ENCODE measurements around the gene SNX8.
"Not testable (repeated sequence)": the region's sequence is repeated elsewhere in the genome, so short reads cannot be mapped to it uniquely, and the experiment has no call there.

SNX8 gene

GRCh38 chr7:2269089-2269990, 44.9 kb downstream of the SNX8 start:
- DNase-seq (ENCODE audit: low read depth, low spot score), result not testable (repeated sequence)
- peak overlapping the region; percentile 17 for H3K27ac ChIP-seq

- no peak for DNase-seq (ENCODE audit: low read depth, low spot score)
- H3K27ac ChIP-seq, result no peak overlapping the region
These were observed 47.3 kb downstream of the SNX8 start for GRCh38 chr7:2266911-2267310.

- DNase-seq (ENCODE audit: low read depth, low spot score), result no peak
These were observed 50.1 kb downstream of the SNX8 start for GRCh38 chr7:2264158-2264557.

DNA sequence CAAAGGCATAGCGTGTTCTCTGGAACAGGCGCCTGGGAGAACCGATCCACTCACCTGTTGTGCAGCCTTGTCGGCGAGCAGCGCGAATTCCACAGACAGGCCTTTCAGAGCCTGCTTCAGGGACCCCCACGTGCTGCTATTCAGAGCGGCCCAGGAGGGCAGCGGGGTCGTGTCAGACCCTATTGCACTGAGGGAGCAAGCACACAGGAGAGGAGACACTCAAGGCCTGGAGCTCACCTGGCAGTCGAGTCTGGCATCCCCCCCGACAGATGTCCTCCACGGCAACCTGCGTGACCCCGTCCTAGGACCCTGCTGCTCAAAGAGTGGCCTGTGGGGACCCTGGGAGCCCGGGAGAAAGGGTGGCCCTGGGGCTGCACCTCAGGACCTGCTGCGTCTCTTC, 51.1 kb downstream of the SNX8 start:
- H3K27ac ChIP-seq, result no peak overlapping the region
- DNase-seq (ENCODE audit: low read depth, low spot score), result no peak

More at GRCh38 chr7:2264158-2264557, 50.1 kb downstream of the SNX8 start:
- H3K27ac ChIP-seq, result no peak overlapping the region

DNA sequence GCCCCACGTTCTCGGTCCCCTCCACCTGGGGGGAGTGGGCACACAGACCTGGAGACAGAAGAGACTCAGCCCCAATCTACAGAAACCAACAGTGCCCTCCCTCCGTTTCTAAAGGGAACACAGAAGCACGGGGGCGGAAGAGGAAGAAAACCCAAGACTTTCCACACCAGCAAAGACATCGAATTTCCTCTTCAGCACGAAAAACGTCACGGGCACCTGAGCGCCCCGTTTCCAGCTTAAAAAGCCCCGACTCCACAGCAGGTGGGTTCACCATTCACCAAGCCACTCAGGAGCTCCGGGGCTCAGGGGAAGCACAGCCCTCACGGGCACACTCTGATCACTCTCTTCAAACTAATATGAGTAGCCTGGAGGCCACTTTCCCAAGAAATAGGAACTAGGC, 52.6 kb downstream of the SNX8 start:
- no peak for DNase-seq (ENCODE audit: low read depth, low spot score)
- no peak overlapping the region for H3K27ac ChIP-seq

- peak; percentile 37 for DNase-seq (ENCODE audit: low read depth, low spot score)
- H3K27ac ChIP-seq, result no peak overlapping the region
These were observed 53.4 kb downstream of the SNX8 start for GRCh38 chr7:2260820-2261219.

GRCh38 chr7:2259480-2259879, 54.8 kb downstream of the SNX8 start:
- DNase-seq (ENCODE audit: low read depth, low spot score), result no peak
- no peak overlapping the region for H3K27ac ChIP-seq

GRCh38 chr7:2258661-2259365, 55.4 kb downstream of the SNX8 start:
- H3K27ac ChIP-seq, result no peak overlapping the region
- DNase-seq (ENCODE audit: low read depth, low spot score), result no peak

DNA sequence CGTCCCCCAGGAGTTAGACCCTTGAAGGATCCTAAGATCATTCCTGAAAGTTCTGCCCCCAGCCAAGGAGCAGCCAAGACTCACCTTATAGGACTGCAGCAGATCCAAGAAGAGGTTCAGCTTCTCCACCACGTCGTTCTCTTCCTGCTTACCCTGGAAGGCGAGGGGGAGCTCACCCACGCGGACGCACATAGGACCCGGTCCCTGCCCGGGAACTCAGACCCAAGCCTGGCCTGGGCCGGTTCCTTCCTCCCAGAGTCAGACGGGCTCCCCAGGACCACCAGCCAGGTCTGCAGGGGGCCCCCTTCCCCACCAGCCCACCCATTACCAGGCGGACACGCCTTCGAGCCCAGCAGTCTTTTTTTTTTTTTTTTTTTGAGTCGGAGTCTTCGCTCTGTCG, 56.6 kb downstream of the SNX8 start:
- no peak overlapping the region for H3K27ac ChIP-seq
- no peak for DNase-seq (ENCODE audit: low read depth, low spot score)

GRCh38 chr7:2257046-2257551, 57.1 kb downstream of the SNX8 start:
- H3K27ac ChIP-seq, result no peak overlapping the region
- no peak for DNase-seq (ENCODE audit: low read depth, low spot score)

DNA sequence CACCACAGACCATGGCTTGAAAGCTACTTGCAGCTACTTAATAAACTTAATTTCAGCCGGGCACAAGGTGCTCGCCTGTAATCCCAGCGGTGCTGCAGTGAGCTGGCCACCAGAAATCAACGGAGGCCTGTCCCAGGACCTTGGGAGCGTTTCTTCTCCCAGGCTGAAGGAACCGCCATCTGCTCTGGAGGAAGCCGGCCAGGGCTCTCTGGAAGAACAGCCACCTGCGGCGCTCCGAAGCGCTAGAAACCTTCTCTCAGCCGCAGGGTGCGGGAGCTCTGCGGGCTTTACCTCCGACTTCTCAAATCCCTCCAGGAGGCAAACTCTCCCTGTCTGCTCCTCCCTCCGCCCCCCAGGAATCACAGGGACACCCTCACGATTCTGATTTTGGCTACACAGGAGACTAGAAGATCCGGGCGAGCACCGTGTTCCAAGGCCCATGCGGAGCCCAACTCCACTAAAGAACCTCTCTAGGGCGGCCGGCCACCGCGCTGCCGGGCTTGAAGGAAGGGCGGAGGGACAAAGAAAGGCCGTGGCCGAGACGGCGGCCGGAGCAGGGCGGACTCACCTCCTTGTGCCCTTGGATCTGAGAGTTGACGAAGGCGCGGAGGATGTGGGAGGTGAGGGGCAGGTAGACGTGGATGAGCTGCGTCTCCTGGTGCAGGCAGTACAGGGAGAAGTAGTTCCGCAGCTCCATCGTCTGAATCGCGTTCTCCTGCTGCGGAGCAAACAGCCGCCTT, 57.8 kb downstream of the SNX8 start:
- no peak overlapping the region for H3K27ac ChIP-seq
- no peak for DNase-seq (ENCODE audit: low read depth, low spot score)

DNA sequence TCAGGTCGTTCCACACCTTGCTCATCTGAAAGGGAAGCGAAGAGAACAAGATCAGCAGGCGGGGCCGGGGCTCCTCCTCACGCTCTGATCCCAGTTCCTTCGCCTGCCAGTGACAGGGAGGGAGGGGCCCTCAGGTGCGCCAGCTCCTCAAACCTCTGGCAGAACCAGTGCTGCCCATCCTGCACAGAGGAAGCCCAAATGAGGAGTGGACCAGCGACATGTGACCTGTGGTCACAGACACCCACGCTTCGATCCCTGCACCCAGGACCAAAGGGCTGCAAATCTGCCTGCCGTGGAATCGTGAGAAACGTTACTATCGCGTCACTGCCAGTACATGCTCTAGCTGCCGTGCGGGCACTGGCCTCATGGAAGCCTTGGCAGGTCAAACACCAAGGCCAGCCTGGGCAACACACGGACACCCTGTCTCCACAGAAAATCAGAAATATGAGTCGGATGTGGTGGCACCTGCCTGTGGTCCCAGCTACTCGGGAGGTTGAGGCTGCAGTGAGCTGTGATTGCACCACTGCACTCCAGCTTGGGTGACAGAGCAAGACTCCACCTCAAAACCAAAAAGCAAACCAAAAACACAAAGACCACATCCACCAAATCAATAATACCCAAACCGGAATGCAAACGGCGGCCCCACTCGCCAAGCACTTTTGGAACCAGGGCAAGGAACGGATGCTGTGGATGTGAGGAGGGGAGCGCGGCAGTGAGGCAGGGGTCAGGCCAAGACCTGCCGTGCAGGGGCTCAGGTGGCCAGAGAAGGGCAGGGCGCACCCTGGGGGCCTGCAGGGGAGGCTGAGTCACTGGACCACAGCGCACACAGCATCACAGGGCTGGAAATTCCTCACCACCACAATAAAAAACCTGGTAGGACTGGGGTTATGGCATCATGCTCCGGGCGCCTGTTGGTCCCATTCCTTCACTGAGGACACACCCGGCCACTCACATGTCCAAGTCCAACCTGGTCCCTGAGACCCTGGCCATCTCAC, 58.8 kb downstream of the SNX8 start:
- H3K27ac ChIP-seq, result no peak overlapping the region
- no peak for DNase-seq (ENCODE audit: low read depth, low spot score)

- no peak overlapping the region for H3K27ac ChIP-seq
- no peak for DNase-seq (ENCODE audit: low read depth, low spot score)
These were observed 59.7 kb downstream of the SNX8 start for GRCh38 chr7:2254429-2255144.

- no peak for DNase-seq (ENCODE audit: low read depth, low spot score)
- no peak overlapping the region for H3K27ac ChIP-seq
These were observed 60.6 kb downstream of the SNX8 start for GRCh38 chr7:2253525-2254244.

DNA sequence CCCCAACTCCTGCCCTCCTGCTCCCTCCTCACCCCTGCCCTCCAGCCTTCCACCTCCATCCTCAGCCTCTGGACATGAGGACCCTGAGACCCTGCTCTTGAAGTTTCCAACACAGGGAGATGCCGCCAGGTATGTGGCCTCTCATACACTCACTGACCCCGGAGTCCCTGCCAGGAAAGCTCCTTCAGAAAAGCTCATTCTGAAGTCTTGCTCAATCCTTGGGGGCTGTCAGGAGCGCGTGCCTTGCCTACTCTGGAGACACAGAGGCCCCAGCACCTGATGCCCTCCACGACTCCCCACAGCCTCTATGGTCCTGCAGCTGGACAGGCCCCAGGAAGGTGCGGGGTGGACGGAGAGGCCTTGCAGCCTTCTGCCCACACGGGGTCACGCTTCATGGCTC, 61.2 kb downstream of the SNX8 start:
- no peak overlapping the region for H3K27ac ChIP-seq
- no peak for DNase-seq (ENCODE audit: low read depth, low spot score)

DNA sequence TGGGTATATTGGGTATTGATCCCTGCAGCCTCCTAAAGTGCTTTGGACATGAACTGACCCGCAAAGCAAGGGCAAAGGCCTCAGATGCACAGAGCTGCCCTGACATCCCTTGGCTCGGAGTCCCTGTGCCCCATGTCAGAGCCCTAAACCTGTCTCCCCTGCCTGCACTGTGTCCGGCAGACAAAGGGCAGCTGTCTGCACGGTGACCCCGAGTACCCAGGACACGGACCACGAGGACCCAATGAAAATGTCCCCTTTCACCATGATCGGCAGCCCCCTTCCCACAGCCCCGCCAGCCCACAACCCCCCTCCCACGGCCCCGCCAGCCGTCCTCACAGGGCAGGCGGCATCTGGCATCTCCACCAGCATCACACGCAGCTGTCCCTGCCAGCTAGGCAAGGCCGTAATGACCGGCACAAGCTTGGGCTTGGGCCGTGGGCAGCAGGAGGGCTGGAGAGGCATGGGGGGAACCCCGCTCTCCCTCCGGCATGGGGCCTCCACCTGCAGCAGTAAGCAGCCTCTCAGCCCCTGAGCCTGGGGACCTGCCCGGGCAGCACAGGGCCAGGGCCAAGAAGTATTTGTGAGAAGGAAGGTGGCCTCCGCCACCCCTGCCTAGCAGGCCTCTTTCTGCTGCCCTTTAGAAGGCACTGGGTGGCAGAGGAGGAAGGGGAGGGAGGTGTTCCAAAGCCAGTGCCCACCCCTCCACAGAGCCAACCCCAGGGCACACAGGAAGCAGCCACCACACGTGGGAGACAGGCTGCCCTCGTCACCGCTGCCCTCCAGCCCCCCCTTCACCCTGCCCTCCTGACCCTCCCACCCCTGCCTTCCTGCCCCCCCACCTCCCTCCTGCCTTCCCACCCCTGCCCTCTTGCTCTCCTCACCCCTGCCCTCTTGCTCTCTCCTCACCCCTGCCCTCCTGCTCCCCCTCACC, 62.1 kb downstream of the SNX8 start:
- no peak for DNase-seq (ENCODE audit: low read depth, low spot score)
- no peak overlapping the region for H3K27ac ChIP-seq

- DNase-seq (ENCODE audit: low read depth, low spot score), result no peak
- no peak overlapping the region for H3K27ac ChIP-seq
These were observed 62.9 kb downstream of the SNX8 start for GRCh38 chr7:2251381-2251780.

Data from epithelial cell of prostate (primary cell).